IMR-90 (cell line): ENCODE results near the gene ASMTL. TPM values are rescaled to one million over a fixed set of nuclear protein-coding genes. Genes with fewer than 3 reads are reported as not detected.

ENCODE experiments used
- ATAC-seq: fragments of 200-7000 bp; cut with Tn5 transposase; 2 replicates; pipeline ENCODE4 v1.9.1; 2020; ENCODE audit warnings: low read depth, mild to moderate bottlenecking, moderate library complexity
- BruUV-seq: library from RNA; stranded (reverse); fragments of 400-500 nt; replicated peaks from 2 replicates; lab custom pipeline; 2021; lab: Mats Ljungman, UMichigan
- CTCF ChIA-PET: fragments of 300-600 bp; formaldehyde crosslinking; extraction: SDS; loops from one replicate; lab custom pipeline; 2021; ENCODE audit warnings: antibody characterized with exemption; lab: Yijun Ruan, JAX
- POLR2A ChIA-PET: fragments of 300-600 bp; sonication (Branson Sonifier 250); formaldehyde crosslinking; loops from one replicate; lab custom pipeline; 2022; ENCODE audit warnings: antibody characterized with exemption; ENCODE audit not compliant: unreplicated experiment; lab: Charles Lee
- DNase-seq: peaks from one replicate; pipeline ENCODE4 v3.0.0; 2013
- H2AFZ ChIP-seq: replicated peaks from 2 replicates; pipeline ENCODE3; 2013; ENCODE audit warnings: low read length, mild to moderate bottlenecking; ENCODE audit not compliant: poor library complexity
- H2AK5ac ChIP-seq: 2 replicates; pipeline ENCODE4 v1.6.1; 2013; ENCODE audit warnings: low read depth, low read length, inconsistent platforms
- H2AK9ac ChIP-seq: replicated peaks from 2 replicates; pipeline ENCODE3; 2013; ENCODE audit warnings: mild to moderate bottlenecking, low read depth, low read length, moderate library complexity; ENCODE audit not compliant: poor library complexity
- H2BK120ac ChIP-seq: 2 replicates; pipeline ENCODE4 v1.6.1; 2013; ENCODE audit warnings: low read depth, low read length, inconsistent platforms
- H2BK15ac ChIP-seq: 3 replicates; pipeline ENCODE4 v1.6.1; 2013; ENCODE audit warnings: low read depth, low read length, inconsistent platforms
- H2BK20ac ChIP-seq: 2 replicates; pipeline ENCODE4 v1.6.1; 2013; ENCODE audit warnings: low read depth, mild to moderate bottlenecking, inconsistent platforms, low read length, moderate library complexity
- H2BK5ac ChIP-seq: 2 replicates; pipeline ENCODE4 v1.6.1; 2013; ENCODE audit warnings: mild to moderate bottlenecking, low read depth, low read length, inconsistent platforms; ENCODE audit not compliant: poor library complexity, severe bottlenecking
- H3K14ac ChIP-seq: replicated peaks from 2 replicates; pipeline ENCODE4 v1.6.1; 2013; ENCODE audit warnings: low read depth, low read length, inconsistent platforms
- H3K18ac ChIP-seq: 2 replicates; pipeline ENCODE4 v1.6.1; 2013; ENCODE audit warnings: low read depth, low read length, control low read depth
- H3K23ac ChIP-seq: 2 replicates; pipeline ENCODE4 v1.6.1; 2013; ENCODE audit warnings: low read depth, low read length, inconsistent platforms
- H3K27ac ChIP-seq: 2 replicates; pipeline ENCODE4 v1.5.1; 2013; ENCODE audit warnings: mild to moderate bottlenecking, control low read depth, low read length; ENCODE audit not compliant: insufficient read depth
- H3K27me3 ChIP-seq: 2 replicates; pipeline ENCODE4 v1.6.1; 2013; ENCODE audit warnings: low read length; ENCODE audit not compliant: control insufficient read depth, insufficient read depth
- H3K36me3 ChIP-seq: 2 replicates; pipeline ENCODE4 v1.6.1; 2013; ENCODE audit warnings: low read length, mixed read lengths; ENCODE audit not compliant: control insufficient read depth, insufficient read depth
- H3K4ac ChIP-seq: 2 replicates; pipeline ENCODE4 v1.6.1; 2013; ENCODE audit warnings: low read depth, low read length, inconsistent platforms
- H3K4me1 ChIP-seq: 2 replicates; pipeline ENCODE4 v1.6.1; 2013; ENCODE audit warnings: low read length, mixed read lengths; ENCODE audit not compliant: control insufficient read depth, insufficient read depth
- H3K4me2 ChIP-seq: 2 replicates; pipeline ENCODE4 v1.6.1; 2013; ENCODE audit warnings: low read depth, mild to moderate bottlenecking, control low read depth, low read length, moderate library complexity
- H3K4me3 ChIP-seq: 2 replicates; pipeline ENCODE4 v1.5.1; 2013; ENCODE audit warnings: low read depth, mild to moderate bottlenecking, control low read depth, low read length, moderate library complexity; ENCODE audit not compliant: insufficient read depth
- H3K56ac ChIP-seq: 2 replicates; pipeline ENCODE4 v1.6.1; 2013; ENCODE audit warnings: low read length, inconsistent platforms; ENCODE audit not compliant: insufficient read depth; ENCODE audit errors: extremely low read depth
- H3K79me1 ChIP-seq, 2 experiments: 2 replicates each; pipeline ENCODE4 v1.6.1; 2013; ENCODE audit warnings: low read length in 2 of 2, inconsistent platforms in 1 of 2, low read depth in 1 of 2
- H3K9ac ChIP-seq: 2 replicates; pipeline ENCODE4 v1.6.1; 2013; ENCODE audit warnings: low read depth, low read length, control low read depth
- H3K9me1 ChIP-seq: 2 replicates; pipeline ENCODE4 v1.6.1; 2013; ENCODE audit warnings: low read length, inconsistent platforms; ENCODE audit not compliant: insufficient read depth
- H3K9me3 ChIP-seq: 2 replicates; pipeline ENCODE4 v1.6.1; 2013; ENCODE audit warnings: low read length; ENCODE audit not compliant: control insufficient read depth, insufficient read depth
- H4K20me1 ChIP-seq: 2 replicates; pipeline ENCODE4 v1.6.1; 2013; ENCODE audit warnings: low read length, inconsistent platforms; ENCODE audit not compliant: insufficient read depth
- H4K5ac ChIP-seq: 2 replicates; pipeline ENCODE4 v1.6.1; 2013; ENCODE audit warnings: mild to moderate bottlenecking, low read depth, low read length, control low read depth
- H4K8ac ChIP-seq, 2 experiments: 2 replicates each; pipeline ENCODE4 v1.6.1; 2013; ENCODE audit warnings: low read depth in 2 of 2, low read length in 2 of 2, control low read depth in 1 of 2, inconsistent platforms in 1 of 2
- H4K91ac ChIP-seq: 2 replicates; pipeline ENCODE4 v1.6.1; 2013; ENCODE audit warnings: low read depth, low read length, inconsistent platforms; ENCODE audit not compliant: insufficient read depth
- BHLHE40 ChIP-seq: fragments of 150-350 bp; IDR thresholded peaks from 2 replicates; pipeline ENCODE4 v1.6.1; 2016; ENCODE audit warnings: mild to moderate bottlenecking, low read depth, low read length
- CEBPB ChIP-seq: IDR thresholded peaks from 2 replicates; pipeline ENCODE4 v1.6.1; 2012; ENCODE audit warnings: low read depth, low read length, improper control_type of control experiment
- CHD1 ChIP-seq: IDR thresholded peaks from 2 replicates; pipeline ENCODE4 v1.6.1; 2012; ENCODE audit warnings: low read depth, low read length, improper control_type of control experiment
- ELK1 ChIP-seq: fragments of 150-350 bp; IDR thresholded peaks from 2 replicates; pipeline ENCODE4 v1.6.1; 2016; ENCODE audit warnings: low read depth, mild to moderate bottlenecking, low read length, moderate library complexity, borderline replicate concordance
- FOS ChIP-seq: fragments of 150-350 bp; IDR thresholded peaks from 2 replicates; pipeline ENCODE4 v1.6.1; 2016; ENCODE audit warnings: low read depth, low read length
- MAFK ChIP-seq: IDR thresholded peaks from 2 replicates; pipeline ENCODE4 v1.6.1; 2012; ENCODE audit warnings: low read depth, low read length, improper control_type of control experiment
- MAZ ChIP-seq: IDR thresholded peaks from 2 replicates; pipeline ENCODE4 v1.6.1; 2012; ENCODE audit warnings: low read depth, mild to moderate bottlenecking, low read length, improper control_type of control experiment, moderate library complexity, borderline replicate concordance
- MXI1 ChIP-seq: IDR thresholded peaks from 2 replicates; pipeline ENCODE4 v1.6.1; 2012; ENCODE audit warnings: low read depth, mild to moderate bottlenecking, low read length, moderate library complexity, borderline replicate concordance
- NFE2L2 ChIP-seq: fragments of 150-350 bp; IDR thresholded peaks from 2 replicates; pipeline ENCODE4 v1.6.1; 2016; ENCODE audit warnings: low read depth, mild to moderate bottlenecking, low read length
- POLR2A ChIP-seq: IDR thresholded peaks from 2 replicates; pipeline ENCODE4 v1.6.1; 2012; ENCODE audit warnings: mild to moderate bottlenecking, low read depth, low read length
- RAD21 ChIP-seq: IDR thresholded peaks from 2 replicates; pipeline ENCODE4 v1.6.1; 2012; ENCODE audit warnings: low read length, improper control_type of control experiment
- RCOR1 ChIP-seq: IDR thresholded peaks from 2 replicates; pipeline ENCODE4 v1.6.1; 2012; ENCODE audit warnings: mild to moderate bottlenecking, low read length, improper control_type of control experiment; ENCODE audit not compliant: insufficient replicate concordance
- RFX5 ChIP-seq: IDR thresholded peaks from 2 replicates; pipeline ENCODE4 v1.8.0; 2012; ENCODE audit warnings: low read depth, mild to moderate bottlenecking, low read length, moderate library complexity
- SMC3 ChIP-seq: fragments of 150-350 bp; IDR thresholded peaks from 2 replicates; pipeline ENCODE4 v1.6.1; 2016; ENCODE audit warnings: low read depth, mild to moderate bottlenecking, antibody characterized with exemption, low read length, moderate library complexity
- WGBS, 2 experiments: methylation state at CpG; one replicate each; pipeline versions ENCODE4 v1.1.5 to v1.1.7; 2013; ENCODE audit warnings: missing lambda C conversion rate in 2 of 2; ENCODE audit not compliant: insufficient read length in 1 of 2; ENCODE audit errors: extremely low coverage in 2 of 2; 5-methylcytosine and 5-hydroxymethylcytosine counted together
- dilution Hi-C: fragments of 300-500 bp; cut with HindIII; formaldehyde crosslinking; loops from one replicate; pipeline ENCODE4 v1.14.3; 2018; ENCODE audit warnings: low sequenced_read_pairs; ENCODE audit not compliant: unreplicated experiment
- in situ Hi-C: fragments of 300-500 bp; cut with MboI; formaldehyde crosslinking; loops from 3 replicates; pipeline ENCODE4 v1.14.3; 2019; ENCODE audit warnings: low sequenced_read_pairs, inconsistent platforms, mixed read lengths
- intact Hi-C: fragments of 100-400 bp; cut with micrococcal nuclease; formaldehyde crosslinking; loops from 2 replicates; pipeline ENCODE4 v1.10.0; 2022
- polyA plus RNA-seq, 3 experiments: library from polyadenylated mRNA; depleted of rRNA; stranded (reverse); fragments of >200 nt; gene quantifications; 2 replicates each; pipeline ENCODE4 v1.2.3, GENCODE V29; 2012; ENCODE audit warnings: low replicate concordance in 1 of 3
- total RNA-seq: library from RNA; depleted of rRNA; stranded (reverse); fragments of >200 nt; gene quantifications from 2 replicates; pipeline ENCODE4 v1.2.3, GENCODE V29; 2012
- TF ChIP-seq, protein P1 (sequence below): conservative IDR thresholded peaks from 2 replicates; pipeline ENCODE4 v1.5.1; 2012; ENCODE audit warnings: mild to moderate bottlenecking, low read depth, low read length, improper control_type of control experiment

ASMTL gene
- total and polyA plus RNA-seq, 2 of the 4 experiments (the other 2 are of a cell fraction) = 13.4 to 33.4 TPM

DNA sequence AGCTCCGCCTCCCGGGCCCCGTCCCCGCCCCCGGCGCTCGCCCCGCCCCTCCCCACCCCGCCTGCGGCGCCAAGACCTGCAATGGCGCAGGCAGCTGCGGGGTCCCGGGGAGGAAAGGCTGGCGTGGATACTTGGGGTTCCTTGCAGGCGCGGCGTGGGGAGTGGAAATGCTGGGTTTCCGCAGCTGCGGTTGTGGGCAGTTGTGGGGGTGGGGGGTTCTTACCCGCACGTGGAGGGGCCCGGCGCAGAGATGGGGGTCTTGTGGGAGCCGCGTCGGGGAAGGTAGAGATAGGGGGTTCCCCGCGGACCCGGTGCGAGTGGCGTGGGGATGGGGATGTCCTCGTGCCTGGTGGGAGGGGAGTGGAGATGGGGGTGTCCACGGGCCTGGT, 680 bp upstream of the ASMTL start:
- Histone ChIP-seq H2BK5ac (peak overlapping the region; percentile 42), H3K4me1 (no peaks in the 10 kb centered on the region; the same call in 1 of the 2 replicates), H2BK120ac (no peak overlapping the region), H2BK15ac (no peak overlapping the region), H3K56ac (no peak overlapping the region), H3K36me3 (peaks cover 2% of the 10 kb centered on the region), H2AFZ (peak overlapping the region; percentile 98), H2AK5ac (no peak overlapping the region), H3K79me1 (peaks cover 14 to 27% of the 10 kb centered on the region in 2 experiments), H3K27me3 (no peaks in the 10 kb centered on the region), H3K23ac (no peak overlapping the region), H2BK20ac (no peak overlapping the region), H3K9ac (peak overlapping the region; percentile 19), H4K91ac (no peak overlapping the region), H4K20me1 (no peaks in the 10 kb centered on the region), H4K8ac (no peak overlapping the region), H3K27ac (peak overlapping the region; percentile 63), H3K4me2 (peak overlapping the region; percentile 66), H4K5ac (no peak overlapping the region), H3K14ac (no peak overlapping the region), H3K4ac (no peak overlapping the region), H3K9me1 (no peaks in the 10 kb centered on the region), H3K9me3 (no peaks in the 10 kb centered on the region), H3K4me3 (peak overlapping the region; percentile 69), H3K18ac (no peak overlapping the region), H2AK9ac (no peak overlapping the region)
- DNase-seq (no peak), ATAC-seq (0 out of 2 replicates have a peak, but pooled peaks have one; percentile 3)
- TF ChIP-seq RAD21 = no peak
- no peak for TF ChIP-seq FOS
- TF ChIP-seq POLR2A = no peak
- TF ChIP-seq ELK1 = no peak
- TF ChIP-seq MXI1 = no peak
- TF ChIP-seq BHLHE40 = no peak
- no peak for TF ChIP-seq CHD1
- no peak for TF ChIP-seq SMC3
- TF ChIP-seq MAFK = no peak
- TF ChIP-seq MAZ = no peak; the same call in 1 of the 2 replicates
- TF ChIP-seq, protein P1, sequence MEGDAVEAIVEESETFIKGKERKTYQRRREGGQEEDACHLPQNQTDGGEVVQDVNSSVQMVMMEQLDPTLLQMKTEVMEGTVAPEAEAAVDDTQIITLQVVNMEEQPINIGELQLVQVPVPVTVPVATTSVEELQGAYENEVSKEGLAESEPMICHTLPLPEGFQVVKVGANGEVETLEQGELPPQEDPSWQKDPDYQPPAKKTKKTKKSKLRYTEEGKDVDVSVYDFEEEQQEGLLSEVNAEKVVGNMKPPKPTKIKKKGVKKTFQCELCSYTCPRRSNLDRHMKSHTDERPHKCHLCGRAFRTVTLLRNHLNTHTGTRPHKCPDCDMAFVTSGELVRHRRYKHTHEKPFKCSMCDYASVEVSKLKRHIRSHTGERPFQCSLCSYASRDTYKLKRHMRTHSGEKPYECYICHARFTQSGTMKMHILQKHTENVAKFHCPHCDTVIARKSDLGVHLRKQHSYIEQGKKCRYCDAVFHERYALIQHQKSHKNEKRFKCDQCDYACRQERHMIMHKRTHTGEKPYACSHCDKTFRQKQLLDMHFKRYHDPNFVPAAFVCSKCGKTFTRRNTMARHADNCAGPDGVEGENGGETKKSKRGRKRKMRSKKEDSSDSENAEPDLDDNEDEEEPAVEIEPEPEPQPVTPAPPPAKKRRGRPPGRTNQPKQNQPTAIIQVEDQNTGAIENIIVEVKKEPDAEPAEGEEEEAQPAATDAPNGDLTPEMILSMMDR = no peak
- TF ChIP-seq NFE2L2 = no peak
- TF ChIP-seq CEBPB = no peak
- TF ChIP-seq RCOR1 = no peak
- TF ChIP-seq RFX5 = no peak
- no TSS peak for BruUV-seq
- dilution Hi-C loops = no loop called here
- ChIA-PET POLR2A (no interaction called here), CTCF (no interaction called here)
- no CpG with 5 or more reads among the region's 34 CpGs for WGBS, 2 experiments
- intact Hi-C loops = loop anchor here (5.0 to 10.0 kb wide), 3 partner anchors 194 to 1361 kb away; no protein-coding TSS in a partner anchor
- in situ Hi-C loops = loop anchor here (10.0 to 25.0 kb wide), 3 partner anchors 134 to 1359 kb away; partner anchors contain the start of gene AKAP17A
